ENCODE data around the gene ZNF692. TPM values are rescaled to one million over a fixed set of nuclear protein-coding genes. Genes with fewer than 3 reads are reported as not detected.
A peak's percentile ranks its signal among the peaks of the same experiment; 100 is the strongest.

Gene ZNF692
- total RNA-seq, 1 donor from 2014 or later: 37.8 TPM

DNA sequence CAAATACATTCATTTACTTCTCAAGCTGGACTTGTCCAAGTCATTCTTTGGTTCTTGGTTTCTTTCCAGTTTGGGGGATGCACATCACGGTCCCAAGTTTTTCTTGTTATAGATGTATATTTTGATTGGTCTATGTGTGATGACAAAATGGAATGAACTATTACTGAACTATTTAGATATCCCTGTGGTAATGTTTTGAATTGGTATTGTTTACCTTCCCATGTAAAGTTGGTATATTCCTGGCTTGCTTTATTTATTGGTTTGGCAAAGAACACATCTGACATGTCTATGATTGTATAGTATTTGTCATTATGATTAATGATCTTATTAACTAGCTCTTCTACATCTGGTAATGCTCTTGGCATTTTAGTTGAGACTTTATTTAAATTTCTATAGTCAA lies 22.4 kb upstream of the ZNF692 start:
- Histone ChIP-seq H3K79me2 (ENCODE audit: low read depth) (no peaks in the 10 kb centered on the region), H2AFZ (replicated peaks) (no peak overlapping the region), H3K4me3 (no peak overlapping the region), H3K27ac (no peak overlapping the region), H3K4me2 (no peak overlapping the region), H3K4me1 (peaks cover 15% of the 10 kb centered on the region), H3F3A (ENCODE audit: low read depth) (peaks cover 11% of the 10 kb centered on the region), H3K9me3 (ENCODE audit: low read depth) (no peaks in the 10 kb centered on the region), H3K36me3 (no peaks in the 10 kb centered on the region), H3K9ac (no peak overlapping the region), H4K20me1 (ENCODE audit: low read depth) (no peaks in the 10 kb centered on the region), H3K27me3 (no peaks in the 10 kb centered on the region)
- Mint-ChIP-seq H3K9me3 (peaks cover 2% of the 10 kb centered on the region), H3K36me3 (no peaks in the 10 kb centered on the region), H3K4me1 (peaks cover 14% of the 10 kb centered on the region), H3K4me3 (no peak overlapping the region), H3K27ac (no peak overlapping the region), H3K27me3 (ENCODE audit: insufficient read depth, low read depth) (peaks cover 6% of the 10 kb centered on the region)
- TF ChIP-seq, protein P1, sequence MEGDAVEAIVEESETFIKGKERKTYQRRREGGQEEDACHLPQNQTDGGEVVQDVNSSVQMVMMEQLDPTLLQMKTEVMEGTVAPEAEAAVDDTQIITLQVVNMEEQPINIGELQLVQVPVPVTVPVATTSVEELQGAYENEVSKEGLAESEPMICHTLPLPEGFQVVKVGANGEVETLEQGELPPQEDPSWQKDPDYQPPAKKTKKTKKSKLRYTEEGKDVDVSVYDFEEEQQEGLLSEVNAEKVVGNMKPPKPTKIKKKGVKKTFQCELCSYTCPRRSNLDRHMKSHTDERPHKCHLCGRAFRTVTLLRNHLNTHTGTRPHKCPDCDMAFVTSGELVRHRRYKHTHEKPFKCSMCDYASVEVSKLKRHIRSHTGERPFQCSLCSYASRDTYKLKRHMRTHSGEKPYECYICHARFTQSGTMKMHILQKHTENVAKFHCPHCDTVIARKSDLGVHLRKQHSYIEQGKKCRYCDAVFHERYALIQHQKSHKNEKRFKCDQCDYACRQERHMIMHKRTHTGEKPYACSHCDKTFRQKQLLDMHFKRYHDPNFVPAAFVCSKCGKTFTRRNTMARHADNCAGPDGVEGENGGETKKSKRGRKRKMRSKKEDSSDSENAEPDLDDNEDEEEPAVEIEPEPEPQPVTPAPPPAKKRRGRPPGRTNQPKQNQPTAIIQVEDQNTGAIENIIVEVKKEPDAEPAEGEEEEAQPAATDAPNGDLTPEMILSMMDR (IDR thresholded peaks at IDR 0.05): no peak
- TF ChIP-seq EZH2 (IDR thresholded peaks at IDR 0.05) (no peak), EZH2phosphoT487 (IDR thresholded peaks at IDR 0.05) (no peak)
- no peak for DNase-seq (ENCODE audit: low spot score)

DNA sequence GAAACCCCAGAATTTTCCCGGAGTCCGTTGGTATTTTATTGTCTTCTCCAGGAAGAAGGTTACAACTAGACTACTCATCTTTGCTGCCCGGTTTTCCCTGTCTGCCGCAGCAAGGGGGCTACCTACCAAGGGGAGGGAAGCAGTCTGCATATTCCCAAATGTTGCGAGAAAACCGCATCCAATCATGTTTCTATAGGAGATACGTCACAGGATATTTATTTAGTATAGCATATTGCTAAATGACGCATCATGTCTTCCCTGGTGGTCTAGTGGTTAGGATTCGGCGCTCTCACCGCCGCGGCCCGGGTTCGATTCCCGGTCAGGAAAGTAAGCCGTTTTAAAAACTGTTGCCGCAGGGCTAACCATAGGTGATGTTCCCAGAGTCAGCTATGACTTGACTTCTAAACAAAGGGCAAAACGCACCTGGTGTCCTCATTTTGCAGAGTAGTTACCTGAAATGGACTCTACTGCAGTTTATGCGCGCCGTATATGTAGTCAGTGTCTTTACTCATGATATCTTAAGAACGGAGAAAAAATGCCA lies 15.2 kb upstream of the ZNF692 start:
- Histone ChIP-seq H3K9ac (no peak overlapping the region), H3K27me3 (no peaks in the 10 kb centered on the region), H3K4me3 (peak overlapping the region; percentile 72), H3F3A (ENCODE audit: low read depth) (peaks cover 25% of the 10 kb centered on the region), H3K4me2 (peak overlapping the region; percentile 73), H3K27ac (no peak overlapping the region), H3K79me2 (ENCODE audit: low read depth) (no peaks in the 10 kb centered on the region), H2AFZ (replicated peaks) (no peak overlapping the region), H3K36me3 (no peaks in the 10 kb centered on the region), H4K20me1 (ENCODE audit: low read depth) (no peaks in the 10 kb centered on the region), H3K4me1 (no peaks in the 10 kb centered on the region), H3K9me3 (ENCODE audit: low read depth) (no peaks in the 10 kb centered on the region)
- TF ChIP-seq, protein P1 (IDR thresholded peaks at IDR 0.05): no peak
- TF ChIP-seq EZH2phosphoT487 (IDR thresholded peaks at IDR 0.05) (no peak), EZH2 (IDR thresholded peaks at IDR 0.05) (no peak)
- peaks cover 31% of the 10 kb centered on the region for H3K27me3 Mint-ChIP-seq (ENCODE audit: insufficient read depth, low read depth)
- H3K36me3 Mint-ChIP-seq: peaks cover 8% of the 10 kb centered on the region
- peak overlapping the region; percentile 98 for H3K4me3 Mint-ChIP-seq
- H3K4me1 Mint-ChIP-seq: peaks cover 13% of the 10 kb centered on the region
- H3K27ac Mint-ChIP-seq: peak overlapping the region; percentile 99
- H3K9me3 Mint-ChIP-seq: peaks cover 12% of the 10 kb centered on the region
- DNase-seq (ENCODE audit: low spot score): peak; percentile 84

DNA sequence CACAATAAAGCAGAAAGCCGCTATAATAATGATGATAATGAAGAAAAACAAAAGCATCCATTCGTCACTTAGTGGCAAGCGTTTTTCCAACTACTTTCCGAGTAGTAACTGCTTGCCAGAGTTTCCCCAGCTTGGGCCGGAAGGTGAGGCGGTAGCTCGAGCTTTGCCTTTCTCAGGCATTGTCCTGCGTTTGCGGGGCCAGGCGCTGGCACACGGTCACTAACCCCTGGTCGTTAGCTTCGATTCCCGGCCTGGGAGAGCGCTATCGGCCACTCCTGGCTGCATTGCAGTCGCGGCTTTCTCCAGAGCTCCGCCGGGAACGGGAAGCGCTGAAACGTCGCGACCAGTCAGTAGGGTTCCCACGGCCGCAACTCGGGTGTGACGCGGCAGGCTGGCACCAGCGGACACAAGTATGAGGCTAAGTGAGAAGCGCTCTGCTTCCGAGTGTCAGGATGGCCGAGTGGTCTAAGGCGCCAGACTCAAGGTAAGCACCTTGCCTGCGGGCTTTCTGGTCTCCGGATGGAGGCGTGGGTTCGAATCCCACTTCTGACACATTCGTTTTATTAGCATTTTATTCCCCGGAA lies 14.6 kb upstream of the ZNF692 start:
- peak overlapping the region; percentile 52 for H3K9ac ChIP-seq
- H3K79me2 ChIP-seq (ENCODE audit: low read depth): no peaks in the 10 kb centered on the region
- H2AFZ ChIP-seq (replicated peaks): peak overlapping the region; percentile 96
- TF ChIP-seq EZH2 (IDR thresholded peaks at IDR 0.05): no peak
- TF ChIP-seq, protein P1 (IDR thresholded peaks at IDR 0.05): peak; percentile 7
- Mint-ChIP-seq H3K27ac (peak overlapping the region; percentile 99), H3K4me3 (peak overlapping the region; percentile 98), H3K9me3 (peaks cover 12% of the 10 kb centered on the region), H3K36me3 (peaks cover 8% of the 10 kb centered on the region), H3K27me3 (ENCODE audit: insufficient read depth, low read depth) (peaks cover 31% of the 10 kb centered on the region), H3K4me1 (peaks cover 13% of the 10 kb centered on the region)
- DNase-seq (ENCODE audit: low spot score): peak; percentile 95
- H3K27me3 ChIP-seq: no peaks in the 10 kb centered on the region
- peak overlapping the region; percentile 73 for H3K4me2 ChIP-seq
- peaks cover 25% of the 10 kb centered on the region for H3F3A ChIP-seq (ENCODE audit: low read depth)
- peak overlapping the region; percentile 89 for H3K27ac ChIP-seq
- no peaks in the 10 kb centered on the region for H3K9me3 ChIP-seq (ENCODE audit: low read depth)
- no peaks in the 10 kb centered on the region for H4K20me1 ChIP-seq (ENCODE audit: low read depth)
- H3K36me3 ChIP-seq: no peaks in the 10 kb centered on the region
- peak overlapping the region; percentile 72 for H3K4me3 ChIP-seq
- H3K4me1 ChIP-seq: no peaks in the 10 kb centered on the region

Data from neural progenitor cell (in vitro differentiated cells).